HS-27A (cell line): Measurements from ENCODE around the gene SUCO.
"Not testable (repeated sequence)": the region's sequence is repeated elsewhere in the genome, so short reads cannot be mapped to it uniquely, and the experiment has no call there.

Source experiments
- DNase-seq: peaks from one replicate; pipeline ENCODE4 v3.0.0-alpha.2; 2012; ENCODE audit warnings: low read depth, missing footprints

The SUCO gene

GRCh38 chr1:172559572-172560210 lies 26.7 kb downstream of the SUCO start:
- DNase-seq, result no peak

- peak; percentile 69 for DNase-seq
Observed at GRCh38 chr1:172561252-172561651, 28.3 kb downstream of the SUCO start.

- no peak for DNase-seq
Observed at GRCh38 chr1:172566196-172566997, 33.4 kb downstream of the SUCO start.

- no peak for DNase-seq
Observed at GRCh38 chr1:172567720-172568119, 34.8 kb downstream of the SUCO start.

GRCh38 chr1:172574080-172574479 lies 41.1 kb downstream of the SUCO start:
- DNase-seq, result no peak

GRCh38 chr1:172578586-172578985 lies 45.6 kb downstream of the SUCO start:
- no peak for DNase-seq

- no peak for DNase-seq
Observed at GRCh38 chr1:172581273-172581672, 48.3 kb downstream of the SUCO start.

GRCh38 chr1:172581779-172582178 lies 48.8 kb downstream of the SUCO start:
- DNase-seq, result no peak

GRCh38 chr1:172582889-172583288 lies 49.9 kb downstream of the SUCO start:
- DNase-seq, result no peak

- DNase-seq, result no peak
Observed at GRCh38 chr1:172585348-172585747, 52.4 kb downstream of the SUCO start.

- DNase-seq, result no peak
Observed at GRCh38 chr1:172585861-172586260, 52.9 kb downstream of the SUCO start.

GRCh38 chr1:172588296-172589291 lies 55.6 kb downstream of the SUCO start:
- peak; percentile 79 for DNase-seq

- no peak for DNase-seq
Observed at GRCh38 chr1:172589553-172589952, 56.6 kb downstream of the SUCO start.

- not testable (repeated sequence) for DNase-seq
Observed at GRCh38 chr1:172591429-172591828, 58.5 kb downstream of the SUCO start.

- not testable (repeated sequence) for DNase-seq
Observed at GRCh38 chr1:172595066-172595465, 62.1 kb downstream of the SUCO start.

GRCh38 chr1:172596782-172597181 lies 63.8 kb downstream of the SUCO start:
- not testable (repeated sequence) for DNase-seq

GRCh38 chr1:172599912-172600311 lies 67.0 kb downstream of the SUCO start:
- DNase-seq, result no peak

GRCh38 chr1:172600615-172601014 lies 67.7 kb downstream of the SUCO start:
- no peak for DNase-seq

- no peak for DNase-seq
Observed at GRCh38 chr1:172601046-172601630, 68.2 kb downstream of the SUCO start.

GRCh38 chr1:172602706-172603105 lies 69.8 kb downstream of the SUCO start:
- DNase-seq, result no peak

GRCh38 chr1:172603816-172604215 lies 70.9 kb downstream of the SUCO start:
- no peak for DNase-seq

- no peak for DNase-seq
Observed at GRCh38 chr1:172605641-172606040, 72.7 kb downstream of the SUCO start.
